Measurements from ENCODE around the gene GALNT15.

The GALNT15 gene

GRCh38 chr3:16183601-16184270, 9.3 kb downstream of the GALNT15 start:
- no peak for DNase-seq (ENCODE audit: low read depth)
- no peak for TF ChIP-seq CTCF (IDR thresholded peaks at IDR 0.05; ENCODE audit: control insufficient read depth, extremely low read depth, insufficient read depth)
- H3K4me3 ChIP-seq (ENCODE audit: low read depth, low read length), result no peak overlapping the region

DNA sequence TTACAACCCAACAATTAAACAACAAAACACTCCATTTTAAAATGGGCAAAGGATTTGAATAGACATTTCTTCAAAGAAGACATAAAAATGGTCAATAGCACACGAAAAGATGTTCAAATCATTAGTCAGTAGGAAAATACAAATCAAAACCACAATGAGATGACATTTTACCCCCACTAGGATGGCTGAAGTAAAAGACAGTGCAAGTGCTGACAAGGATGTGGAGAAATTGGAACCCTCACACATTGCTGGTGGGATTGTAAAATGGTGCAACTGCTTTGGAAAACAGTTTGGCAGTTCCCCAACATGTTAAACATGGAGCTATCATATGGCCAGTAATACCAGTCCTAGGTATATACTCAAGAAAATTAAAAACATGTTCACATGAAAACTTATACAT, 11.6 kb downstream of the GALNT15 start:
- no peak for DNase-seq (ENCODE audit: low read depth)
- no peak overlapping the region for H3K4me3 ChIP-seq (ENCODE audit: low read depth, low read length)
- no peak for TF ChIP-seq CTCF (IDR thresholded peaks at IDR 0.05; ENCODE audit: control insufficient read depth, extremely low read depth, insufficient read depth)

GRCh38 chr3:16186565-16186964, 12.1 kb downstream of the GALNT15 start:
- no peak overlapping the region for H3K4me3 ChIP-seq (ENCODE audit: low read depth, low read length)
- DNase-seq (ENCODE audit: low read depth), result no peak
- no peak for TF ChIP-seq CTCF (IDR thresholded peaks at IDR 0.05; ENCODE audit: control insufficient read depth, extremely low read depth, insufficient read depth)

- no peak for DNase-seq (ENCODE audit: low read depth)
- no peak for TF ChIP-seq CTCF (IDR thresholded peaks at IDR 0.05; ENCODE audit: control insufficient read depth, extremely low read depth, insufficient read depth)
- no peak overlapping the region for H3K4me3 ChIP-seq (ENCODE audit: low read depth, low read length)
Observed at GRCh38 chr3:16187213-16187790, 12.8 kb downstream of the GALNT15 start.

DNA sequence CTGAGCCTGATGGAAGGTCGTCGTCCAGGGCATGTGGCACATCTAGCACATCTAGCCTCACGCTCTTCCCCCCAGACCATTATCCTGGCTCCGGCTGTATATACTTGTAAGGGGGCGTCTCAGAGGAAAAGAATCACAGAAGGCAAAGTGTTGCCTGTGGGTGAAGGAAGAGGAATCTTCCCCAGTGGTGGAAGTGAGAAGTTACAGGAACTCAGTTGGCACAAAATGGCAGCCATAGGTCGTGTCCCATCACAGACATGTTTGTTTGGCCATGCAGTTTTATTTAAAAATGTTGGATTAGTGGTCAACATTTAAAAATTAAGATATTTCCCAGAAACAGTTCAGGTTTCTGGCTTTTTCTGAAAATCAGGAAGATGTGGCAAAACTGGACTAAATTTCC, 13.6 kb downstream of the GALNT15 start:
- no peak overlapping the region for H3K4me3 ChIP-seq (ENCODE audit: low read depth, low read length)
- no peak for TF ChIP-seq CTCF (IDR thresholded peaks at IDR 0.05; ENCODE audit: control insufficient read depth, extremely low read depth, insufficient read depth)
- no peak for DNase-seq (ENCODE audit: low read depth)

- DNase-seq (ENCODE audit: low read depth), result no peak
- no peak overlapping the region for H3K4me3 ChIP-seq (ENCODE audit: low read depth, low read length)
- TF ChIP-seq CTCF (IDR thresholded peaks at IDR 0.05; ENCODE audit: control insufficient read depth, extremely low read depth, insufficient read depth), result no peak
Observed at GRCh38 chr3:16189201-16189600, 14.7 kb downstream of the GALNT15 start.

DNA sequence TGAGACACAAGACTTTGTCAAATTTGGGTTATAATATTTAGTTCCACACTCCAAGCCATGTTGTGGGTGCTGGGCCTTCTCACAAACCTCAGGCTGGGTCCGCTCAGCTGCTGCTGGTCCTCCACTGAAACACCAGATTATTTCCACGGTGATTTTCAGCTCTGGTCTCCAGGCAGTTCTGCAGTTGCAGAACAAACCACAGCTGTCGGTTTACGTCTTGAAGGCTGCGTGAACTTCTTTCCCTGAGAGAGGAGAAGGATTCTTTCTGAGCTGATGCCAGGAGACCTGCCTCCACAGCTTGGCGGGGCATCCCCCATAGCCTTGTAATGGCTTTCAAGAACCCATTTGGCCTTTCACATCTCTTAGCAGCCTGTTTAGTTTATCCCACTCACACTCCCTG, 16.2 kb downstream of the GALNT15 start:
- DNase-seq (ENCODE audit: low read depth), result no peak
- TF ChIP-seq CTCF (IDR thresholded peaks at IDR 0.05; ENCODE audit: control insufficient read depth, extremely low read depth, insufficient read depth), result no peak
- no peak overlapping the region for H3K4me3 ChIP-seq (ENCODE audit: low read depth, low read length)

Data from LNCaP clone FGC (cell line).